GM18907 (cell line): ENCODE measurements around the gene BAZ2B.

Experiments
- ATAC-seq: cut with Tn5 transposase; IDR thresholded peaks from one replicate; pipeline ENCODE4 v1.9.1; 2021; ENCODE audit warnings: mild to moderate bottlenecking, moderate library complexity; ENCODE audit not compliant: unreplicated experiment

The BAZ2B gene

GRCh38 chr2:159270744-159271379 is 345.5 kb downstream of the BAZ2B start:
- no peak for ATAC-seq
